H1 (cell line): ENCODE measurements around the gene DLG1. TPM values are rescaled to one million over a fixed set of nuclear protein-coding genes. Genes with fewer than 3 reads are reported as not detected.

ENCODE experiments used
- POLR2AphosphoS5 ChIP-seq: IDR thresholded peaks from 2 replicates; pipeline ENCODE4 v1.6.1; 2011; ENCODE audit warnings: low read depth, low read length
- polyA plus RNA-seq, 7 experiments: library from polyadenylated mRNA; depleted of rRNA in 3 of 7; stranded (reverse) in 5 of 7; unstranded in 2 of 7; fragments of >200 nt in 5 of 7; fragments of 200-250 nt in 2 of 7; gene quantifications; 1 replicate in 5 of 7; 2 replicates in 1 of 7; 4 replicates in 1 of 7; pipeline versions ENCODE4 v1.2.1 to v1.2.3, GENCODE V29; 2011 to 2013; ENCODE audit warnings: missing spikeins in 2 of 7, mixed read lengths in 2 of 7
- total RNA-seq: library from RNA; stranded (reverse); fragmentation: NEBNext Ultra II Directional; extraction: Animal tissue kit (Norgen Biotek cat#: 25700); gene quantifications from 2 replicates; pipeline ENCODE4 v1.2.1, GENCODE V29; 2021
- TF ChIP-seq, protein P1 (sequence below): fragments of 300-600 bp; sonication (generic); IDR thresholded peaks from 2 replicates; pipeline ENCODE4 v1.7.1; 2012; ENCODE audit warnings: low read length, moderate library complexity, mild to moderate bottlenecking, inconsistent platforms; ENCODE audit not compliant: insufficient replicate concordance

Gene DLG1
- total and polyA plus RNA-seq, 2 of the 8 experiments (the other 6 are each of a cell fraction or from before 2014, with no cell fraction given), result 13.4 to 78.8 TPM

DNA sequence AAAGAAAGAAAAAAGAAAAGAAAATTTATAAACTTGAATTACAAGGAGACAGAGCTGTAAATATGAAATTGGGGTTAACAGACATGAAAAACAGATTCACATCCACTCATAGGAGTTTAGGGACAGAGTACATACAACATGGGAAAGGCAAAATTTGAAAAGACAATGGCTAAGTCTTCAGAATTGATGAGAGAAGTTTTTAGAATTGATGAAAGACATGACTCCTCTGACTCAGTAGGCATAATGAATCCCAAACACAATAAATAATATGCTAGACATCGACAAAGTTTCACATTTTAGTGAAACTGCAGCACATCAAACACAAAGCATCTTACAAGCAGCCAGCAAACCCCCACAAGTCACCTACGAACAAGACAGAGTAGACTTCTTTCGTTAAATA is 184.4 kb downstream of the DLG1 start (continued):
- TF ChIP-seq, protein P1, sequence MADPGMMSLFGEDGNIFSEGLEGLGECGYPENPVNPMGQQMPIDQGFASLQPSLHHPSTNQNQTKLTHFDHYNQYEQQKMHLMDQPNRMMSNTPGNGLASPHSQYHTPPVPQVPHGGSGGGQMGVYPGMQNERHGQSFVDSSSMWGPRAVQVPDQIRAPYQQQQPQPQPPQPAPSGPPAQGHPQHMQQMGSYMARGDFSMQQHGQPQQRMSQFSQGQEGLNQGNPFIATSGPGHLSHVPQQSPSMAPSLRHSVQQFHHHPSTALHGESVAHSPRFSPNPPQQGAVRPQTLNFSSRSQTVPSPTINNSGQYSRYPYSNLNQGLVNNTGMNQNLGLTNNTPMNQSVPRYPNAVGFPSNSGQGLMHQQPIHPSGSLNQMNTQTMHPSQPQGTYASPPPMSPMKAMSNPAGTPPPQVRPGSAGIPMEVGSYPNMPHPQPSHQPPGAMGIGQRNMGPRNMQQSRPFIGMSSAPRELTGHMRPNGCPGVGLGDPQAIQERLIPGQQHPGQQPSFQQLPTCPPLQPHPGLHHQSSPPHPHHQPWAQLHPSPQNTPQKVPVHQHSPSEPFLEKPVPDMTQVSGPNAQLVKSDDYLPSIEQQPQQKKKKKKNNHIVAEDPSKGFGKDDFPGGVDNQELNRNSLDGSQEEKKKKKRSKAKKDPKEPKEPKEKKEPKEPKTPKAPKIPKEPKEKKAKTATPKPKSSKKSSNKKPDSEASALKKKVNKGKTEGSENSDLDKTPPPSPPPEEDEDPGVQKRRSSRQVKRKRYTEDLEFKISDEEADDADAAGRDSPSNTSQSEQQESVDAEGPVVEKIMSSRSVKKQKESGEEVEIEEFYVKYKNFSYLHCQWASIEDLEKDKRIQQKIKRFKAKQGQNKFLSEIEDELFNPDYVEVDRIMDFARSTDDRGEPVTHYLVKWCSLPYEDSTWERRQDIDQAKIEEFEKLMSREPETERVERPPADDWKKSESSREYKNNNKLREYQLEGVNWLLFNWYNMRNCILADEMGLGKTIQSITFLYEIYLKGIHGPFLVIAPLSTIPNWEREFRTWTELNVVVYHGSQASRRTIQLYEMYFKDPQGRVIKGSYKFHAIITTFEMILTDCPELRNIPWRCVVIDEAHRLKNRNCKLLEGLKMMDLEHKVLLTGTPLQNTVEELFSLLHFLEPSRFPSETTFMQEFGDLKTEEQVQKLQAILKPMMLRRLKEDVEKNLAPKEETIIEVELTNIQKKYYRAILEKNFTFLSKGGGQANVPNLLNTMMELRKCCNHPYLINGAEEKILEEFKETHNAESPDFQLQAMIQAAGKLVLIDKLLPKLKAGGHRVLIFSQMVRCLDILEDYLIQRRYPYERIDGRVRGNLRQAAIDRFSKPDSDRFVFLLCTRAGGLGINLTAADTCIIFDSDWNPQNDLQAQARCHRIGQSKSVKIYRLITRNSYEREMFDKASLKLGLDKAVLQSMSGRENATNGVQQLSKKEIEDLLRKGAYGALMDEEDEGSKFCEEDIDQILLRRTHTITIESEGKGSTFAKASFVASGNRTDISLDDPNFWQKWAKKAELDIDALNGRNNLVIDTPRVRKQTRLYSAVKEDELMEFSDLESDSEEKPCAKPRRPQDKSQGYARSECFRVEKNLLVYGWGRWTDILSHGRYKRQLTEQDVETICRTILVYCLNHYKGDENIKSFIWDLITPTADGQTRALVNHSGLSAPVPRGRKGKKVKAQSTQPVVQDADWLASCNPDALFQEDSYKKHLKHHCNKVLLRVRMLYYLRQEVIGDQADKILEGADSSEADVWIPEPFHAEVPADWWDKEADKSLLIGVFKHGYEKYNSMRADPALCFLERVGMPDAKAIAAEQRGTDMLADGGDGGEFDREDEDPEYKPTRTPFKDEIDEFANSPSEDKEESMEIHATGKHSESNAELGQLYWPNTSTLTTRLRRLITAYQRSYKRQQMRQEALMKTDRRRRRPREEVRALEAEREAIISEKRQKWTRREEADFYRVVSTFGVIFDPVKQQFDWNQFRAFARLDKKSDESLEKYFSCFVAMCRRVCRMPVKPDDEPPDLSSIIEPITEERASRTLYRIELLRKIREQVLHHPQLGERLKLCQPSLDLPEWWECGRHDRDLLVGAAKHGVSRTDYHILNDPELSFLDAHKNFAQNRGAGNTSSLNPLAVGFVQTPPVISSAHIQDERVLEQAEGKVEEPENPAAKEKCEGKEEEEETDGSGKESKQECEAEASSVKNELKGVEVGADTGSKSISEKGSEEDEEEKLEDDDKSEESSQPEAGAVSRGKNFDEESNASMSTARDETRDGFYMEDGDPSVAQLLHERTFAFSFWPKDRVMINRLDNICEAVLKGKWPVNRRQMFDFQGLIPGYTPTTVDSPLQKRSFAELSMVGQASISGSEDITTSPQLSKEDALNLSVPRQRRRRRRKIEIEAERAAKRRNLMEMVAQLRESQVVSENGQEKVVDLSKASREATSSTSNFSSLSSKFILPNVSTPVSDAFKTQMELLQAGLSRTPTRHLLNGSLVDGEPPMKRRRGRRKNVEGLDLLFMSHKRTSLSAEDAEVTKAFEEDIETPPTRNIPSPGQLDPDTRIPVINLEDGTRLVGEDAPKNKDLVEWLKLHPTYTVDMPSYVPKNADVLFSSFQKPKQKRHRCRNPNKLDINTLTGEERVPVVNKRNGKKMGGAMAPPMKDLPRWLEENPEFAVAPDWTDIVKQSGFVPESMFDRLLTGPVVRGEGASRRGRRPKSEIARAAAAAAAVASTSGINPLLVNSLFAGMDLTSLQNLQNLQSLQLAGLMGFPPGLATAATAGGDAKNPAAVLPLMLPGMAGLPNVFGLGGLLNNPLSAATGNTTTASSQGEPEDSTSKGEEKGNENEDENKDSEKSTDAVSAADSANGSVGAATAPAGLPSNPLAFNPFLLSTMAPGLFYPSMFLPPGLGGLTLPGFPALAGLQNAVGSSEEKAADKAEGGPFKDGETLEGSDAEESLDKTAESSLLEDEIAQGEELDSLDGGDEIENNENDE, result no peak
- TF ChIP-seq POLR2AphosphoS5, result no peak
